Measurements from ENCODE around the gene OR2A42. TPM values are rescaled to one million over a fixed set of nuclear protein-coding genes. Genes with fewer than 3 reads are reported as not detected.
"Not testable (repeated sequence)": the region's sequence is repeated elsewhere in the genome, so short reads cannot be mapped to it uniquely, and the experiment has no call there.

The OR2A42 gene
- total RNA-seq, 2 donors from 2014 or later, result not detected

DNA sequence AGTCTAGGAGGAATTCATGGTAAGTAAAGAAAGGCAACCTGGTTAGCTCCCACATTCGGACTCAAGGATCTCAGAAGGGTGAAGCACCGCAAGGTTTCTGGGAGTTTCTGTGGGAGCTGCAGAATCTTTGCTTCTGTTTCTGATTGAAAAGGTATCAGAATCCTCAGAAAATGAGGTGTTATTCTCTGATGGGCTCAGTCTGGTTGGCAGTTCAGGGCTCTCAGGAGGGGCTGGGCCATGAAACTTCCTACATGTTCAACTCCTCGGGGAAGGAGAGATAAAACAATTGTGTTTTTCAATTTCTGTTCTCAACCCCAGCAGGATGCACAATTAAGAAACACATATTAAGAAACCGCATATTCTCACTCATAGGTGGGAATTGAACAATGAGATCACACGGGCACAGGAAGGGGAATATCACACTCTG is 16.1 kb upstream of the OR2A42 start:
- Mint-ChIP-seq H3K36me3 (ENCODE audit: low read depth) (no peaks in the 10 kb centered on the region), H3K27me3 (ENCODE audit: insufficient read depth) (no peaks in the 10 kb centered on the region), H3K4me3 (no peak overlapping the region), H3K9me3 (no peaks in the 10 kb centered on the region), H3K27ac (peak overlapping the region; percentile 19), H3K4me1 (peaks cover 13% of the 10 kb centered on the region)
- Histone ChIP-seq H3K9ac (ENCODE audit: extremely low read depth, low read length, poor library complexity, severe bottlenecking) (no peak overlapping the region), H3K4me1 (ENCODE audit: control insufficient read depth, insufficient read depth, low read length) (no peaks in the 10 kb centered on the region), H3K9me3 (ENCODE audit: control insufficient read depth, low read length) (no peaks in the 10 kb centered on the region), H3K36me3 (ENCODE audit: control insufficient read depth, insufficient read depth, low read length) (no peaks in the 10 kb centered on the region), H3K4me3 (ENCODE audit: low read length) (no peak overlapping the region), H3K27me3 (ENCODE audit: control insufficient read depth, insufficient read depth, low read length, poor library complexity, severe bottlenecking) (no peaks in the 10 kb centered on the region), H3K27ac (ENCODE audit: low read depth, low read length) (no peak overlapping the region)
- 78 to 88% methylated on average over 4 to 5 of the region's 5 CpGs for WGBS, 2 experiments (ENCODE audit: insufficient coverage in 1 of 2, insufficient read length in 1 of 2)
- TF ChIP-seq, protein P1, sequence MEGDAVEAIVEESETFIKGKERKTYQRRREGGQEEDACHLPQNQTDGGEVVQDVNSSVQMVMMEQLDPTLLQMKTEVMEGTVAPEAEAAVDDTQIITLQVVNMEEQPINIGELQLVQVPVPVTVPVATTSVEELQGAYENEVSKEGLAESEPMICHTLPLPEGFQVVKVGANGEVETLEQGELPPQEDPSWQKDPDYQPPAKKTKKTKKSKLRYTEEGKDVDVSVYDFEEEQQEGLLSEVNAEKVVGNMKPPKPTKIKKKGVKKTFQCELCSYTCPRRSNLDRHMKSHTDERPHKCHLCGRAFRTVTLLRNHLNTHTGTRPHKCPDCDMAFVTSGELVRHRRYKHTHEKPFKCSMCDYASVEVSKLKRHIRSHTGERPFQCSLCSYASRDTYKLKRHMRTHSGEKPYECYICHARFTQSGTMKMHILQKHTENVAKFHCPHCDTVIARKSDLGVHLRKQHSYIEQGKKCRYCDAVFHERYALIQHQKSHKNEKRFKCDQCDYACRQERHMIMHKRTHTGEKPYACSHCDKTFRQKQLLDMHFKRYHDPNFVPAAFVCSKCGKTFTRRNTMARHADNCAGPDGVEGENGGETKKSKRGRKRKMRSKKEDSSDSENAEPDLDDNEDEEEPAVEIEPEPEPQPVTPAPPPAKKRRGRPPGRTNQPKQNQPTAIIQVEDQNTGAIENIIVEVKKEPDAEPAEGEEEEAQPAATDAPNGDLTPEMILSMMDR (conservative IDR thresholded peaks at IDR 0.05), result no peak
- DNase-seq, result peak; percentile 61

DNA sequence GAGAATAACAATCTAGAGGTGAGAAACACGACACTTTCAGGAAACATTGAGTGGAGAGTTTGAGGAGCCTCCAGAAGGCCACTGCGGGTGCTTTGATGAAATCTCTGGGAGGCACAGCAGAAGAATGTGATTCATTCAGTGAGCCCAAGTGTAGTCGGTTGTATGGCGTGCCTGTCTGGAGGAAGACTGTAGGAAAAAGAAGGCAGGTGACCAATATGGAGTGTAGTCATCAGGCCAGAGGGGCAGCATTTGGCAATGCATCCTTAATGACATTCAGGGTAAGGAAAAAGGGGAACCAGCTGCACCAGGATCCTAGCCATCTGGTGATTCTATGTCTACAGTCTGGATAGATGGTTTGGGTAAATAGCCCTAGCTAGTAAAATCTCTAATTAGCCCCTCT is 12.9 kb upstream of the OR2A42 start:
- H3K9me3 ChIP-seq (ENCODE audit: control insufficient read depth, low read length); H3K9me3 Mint-ChIP-seq; DNase-seq; H3K27me3 Mint-ChIP-seq (ENCODE audit: insufficient read depth); H3K27ac Mint-ChIP-seq; H3K9ac ChIP-seq (ENCODE audit: extremely low read depth, low read length, poor library complexity, severe bottlenecking); H3K36me3 Mint-ChIP-seq (ENCODE audit: low read depth); H3K27ac ChIP-seq (ENCODE audit: low read depth, low read length); H3K36me3 ChIP-seq (ENCODE audit: control insufficient read depth, insufficient read depth, low read length); H3K4me3 Mint-ChIP-seq; H3K4me1 ChIP-seq (ENCODE audit: control insufficient read depth, insufficient read depth, low read length); H3K27me3 ChIP-seq (ENCODE audit: control insufficient read depth, insufficient read depth, low read length, poor library complexity, severe bottlenecking); H3K4me3 ChIP-seq (ENCODE audit: low read length): not testable (repeated sequence)
- WGBS, 2 experiments (ENCODE audit: insufficient coverage in 1 of 2, insufficient read length in 1 of 2), result no CpG with 5 or more reads among the region's 4 CpGs
- H3K4me1 Mint-ChIP-seq, result peaks cover 13% of the 10 kb centered on the region

DNA sequence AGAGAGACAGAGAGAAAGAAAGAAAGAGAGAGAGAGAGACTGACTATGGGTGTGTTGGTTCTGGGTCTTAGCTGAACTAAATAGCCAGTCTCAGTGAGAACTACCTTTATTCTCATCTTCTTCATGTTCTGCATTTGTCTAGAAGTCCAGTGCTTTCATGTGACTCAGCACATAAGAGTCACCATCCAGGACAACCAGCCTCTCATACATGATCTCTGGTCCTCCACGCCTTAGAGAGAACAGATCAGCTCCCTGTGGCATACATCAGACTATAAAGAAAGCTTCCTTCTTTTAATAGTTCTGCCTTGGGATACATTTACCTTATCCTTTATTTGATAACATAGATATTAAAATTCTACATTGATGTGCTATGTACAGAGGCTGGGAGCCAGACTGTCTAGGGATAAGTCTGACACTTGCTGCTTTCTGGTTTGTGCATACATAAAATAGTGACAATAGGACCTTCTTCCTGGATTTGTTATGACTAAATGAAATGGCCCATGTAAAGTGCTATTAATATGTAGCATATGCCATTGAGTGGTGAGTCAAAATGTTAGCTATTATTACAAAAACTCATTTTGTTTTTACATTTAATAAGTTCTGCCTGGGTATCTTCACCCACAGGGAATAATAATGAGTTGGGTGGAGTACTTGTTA is 8.4 kb upstream of the OR2A42 start:
- H3K4me1 Mint-ChIP-seq; H3K27me3 ChIP-seq (ENCODE audit: control insufficient read depth, insufficient read depth, low read length, poor library complexity, severe bottlenecking); DNase-seq; H3K9me3 ChIP-seq (ENCODE audit: control insufficient read depth, low read length); H3K4me3 Mint-ChIP-seq; H3K27me3 Mint-ChIP-seq (ENCODE audit: insufficient read depth); H3K36me3 Mint-ChIP-seq (ENCODE audit: low read depth); H3K4me3 ChIP-seq (ENCODE audit: low read length); H3K9me3 Mint-ChIP-seq; H3K4me1 ChIP-seq (ENCODE audit: control insufficient read depth, insufficient read depth, low read length); H3K27ac Mint-ChIP-seq; H3K27ac ChIP-seq (ENCODE audit: low read depth, low read length); H3K36me3 ChIP-seq (ENCODE audit: control insufficient read depth, insufficient read depth, low read length); H3K9ac ChIP-seq (ENCODE audit: extremely low read depth, low read length, poor library complexity, severe bottlenecking): not testable (repeated sequence)
- WGBS, 2 experiments (ENCODE audit: insufficient coverage in 1 of 2, insufficient read length in 1 of 2), result no CpG with 5 or more reads among the region's 1 CpG

DNA sequence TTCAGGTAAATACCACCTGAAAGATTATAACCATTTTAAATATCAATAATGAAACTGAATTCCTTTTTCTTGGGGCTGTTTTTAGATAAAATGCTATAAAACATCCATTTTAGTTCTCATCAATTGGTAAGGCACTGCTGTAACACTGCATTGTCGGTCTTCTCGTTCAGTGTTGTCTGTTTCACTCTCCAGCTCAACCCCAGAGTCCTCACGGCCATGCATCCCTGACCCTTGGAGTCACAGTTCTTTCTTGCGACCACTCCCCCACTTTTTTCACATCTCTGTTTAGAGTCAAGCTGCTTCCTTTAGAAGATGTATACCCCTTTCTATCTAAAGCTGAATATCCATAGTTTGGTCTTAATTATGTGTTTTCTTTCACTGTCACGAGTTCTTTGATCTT is 7.6 kb upstream of the OR2A42 start:
- not testable (repeated sequence) for H3K4me1 Mint-ChIP-seq; H3K9me3 Mint-ChIP-seq; DNase-seq; H3K27me3 Mint-ChIP-seq (ENCODE audit: insufficient read depth); H3K36me3 ChIP-seq (ENCODE audit: control insufficient read depth, insufficient read depth, low read length); H3K9ac ChIP-seq (ENCODE audit: extremely low read depth, low read length, poor library complexity, severe bottlenecking); H3K27ac ChIP-seq (ENCODE audit: low read depth, low read length); H3K36me3 Mint-ChIP-seq (ENCODE audit: low read depth); H3K27ac Mint-ChIP-seq; H3K27me3 ChIP-seq (ENCODE audit: control insufficient read depth, insufficient read depth, low read length, poor library complexity, severe bottlenecking); H3K4me3 ChIP-seq (ENCODE audit: low read length); H3K4me1 ChIP-seq (ENCODE audit: control insufficient read depth, insufficient read depth, low read length); H3K4me3 Mint-ChIP-seq; H3K9me3 ChIP-seq (ENCODE audit: control insufficient read depth, low read length)
- WGBS, 2 experiments (ENCODE audit: insufficient coverage in 1 of 2, insufficient read length in 1 of 2), result no CpG with 5 or more reads among the region's 5 CpGs

DNA sequence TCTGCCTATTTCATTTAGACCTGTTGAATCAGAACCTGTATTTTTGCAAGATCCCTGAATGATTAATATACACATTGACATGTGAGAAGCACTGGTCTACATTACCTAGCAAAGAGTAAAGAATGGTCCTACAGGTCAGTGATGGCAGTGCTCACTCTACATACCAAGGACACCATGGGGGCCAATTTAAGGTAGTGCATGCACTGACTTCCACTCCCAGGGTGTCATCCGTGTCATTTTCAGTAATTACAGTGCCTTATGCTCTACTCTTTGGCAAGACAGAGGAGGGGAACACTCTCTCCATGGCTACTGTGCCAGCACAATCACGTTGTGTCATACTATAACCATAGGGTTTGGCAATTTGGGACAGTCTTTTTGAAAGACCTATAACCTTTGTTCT is 6.0 kb upstream of the OR2A42 start:
- H3K27ac Mint-ChIP-seq; DNase-seq; H3K9me3 Mint-ChIP-seq; H3K36me3 Mint-ChIP-seq (ENCODE audit: low read depth); H3K4me3 ChIP-seq (ENCODE audit: low read length); H3K27me3 ChIP-seq (ENCODE audit: control insufficient read depth, insufficient read depth, low read length, poor library complexity, severe bottlenecking); H3K27me3 Mint-ChIP-seq (ENCODE audit: insufficient read depth); H3K9ac ChIP-seq (ENCODE audit: extremely low read depth, low read length, poor library complexity, severe bottlenecking); H3K4me1 Mint-ChIP-seq; H3K27ac ChIP-seq (ENCODE audit: low read depth, low read length); H3K4me3 Mint-ChIP-seq; H3K4me1 ChIP-seq (ENCODE audit: control insufficient read depth, insufficient read depth, low read length); H3K9me3 ChIP-seq (ENCODE audit: control insufficient read depth, low read length); H3K36me3 ChIP-seq (ENCODE audit: control insufficient read depth, insufficient read depth, low read length): not testable (repeated sequence)
- no CpG with 5 or more reads among the region's 2 CpGs for WGBS, 2 experiments (ENCODE audit: insufficient coverage in 1 of 2, insufficient read length in 1 of 2)

DNA sequence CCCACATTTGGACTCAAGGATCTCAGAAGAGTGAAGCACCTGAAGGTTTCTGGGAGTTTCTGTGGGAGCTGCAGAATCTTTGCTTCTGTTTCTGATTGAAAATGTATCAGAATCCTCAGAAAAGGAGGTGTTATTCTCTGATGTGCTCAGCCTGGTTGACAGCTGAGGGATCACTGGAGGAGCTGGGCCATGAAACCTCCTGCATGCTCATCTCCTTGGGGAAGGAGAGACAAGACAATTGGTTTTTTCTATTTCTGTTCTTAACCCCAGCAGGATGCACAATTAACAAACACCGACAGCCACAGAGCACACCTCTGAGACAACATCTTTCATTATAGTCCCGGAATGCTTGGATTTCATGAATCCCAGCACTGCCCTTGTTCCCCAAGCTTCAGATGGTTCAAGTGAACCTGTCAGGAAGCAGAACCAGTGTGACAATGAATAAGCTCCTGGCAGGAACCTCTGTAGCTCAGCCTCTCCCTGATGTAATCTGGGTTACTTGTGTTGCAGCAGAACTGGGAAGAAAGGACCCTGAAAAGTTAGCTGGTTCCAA is 799 bp downstream of the OR2A42 start:
- not testable (repeated sequence) for H3K27ac ChIP-seq (ENCODE audit: low read depth, low read length); H3K36me3 Mint-ChIP-seq (ENCODE audit: low read depth); H3K9me3 Mint-ChIP-seq

More for the DNA sequence above, 799 bp downstream of the OR2A42 start:
- not testable (repeated sequence) for H3K27me3 Mint-ChIP-seq (ENCODE audit: insufficient read depth); H3K27me3 ChIP-seq (ENCODE audit: control insufficient read depth, insufficient read depth, low read length, poor library complexity, severe bottlenecking); H3K4me3 Mint-ChIP-seq; H3K36me3 ChIP-seq (ENCODE audit: control insufficient read depth, insufficient read depth, low read length); H3K27ac Mint-ChIP-seq; H3K9me3 ChIP-seq (ENCODE audit: control insufficient read depth, low read length); H3K4me1 ChIP-seq (ENCODE audit: control insufficient read depth, insufficient read depth, low read length); H3K4me1 Mint-ChIP-seq; H3K4me3 ChIP-seq (ENCODE audit: low read length); H3K9ac ChIP-seq (ENCODE audit: extremely low read depth, low read length, poor library complexity, severe bottlenecking)
- WGBS, 2 experiments (ENCODE audit: insufficient coverage in 1 of 2, insufficient read length in 1 of 2), result 89% methylated on average over 1 of the region's 2 CpGs; no CpG with 5 or more reads in 1 of the 2 experiments
- DNase-seq, result peak; percentile 53

Measured in endodermal cell (in vitro differentiated cells).